Neural cell (in vitro differentiated cells): Measurements from ENCODE around the gene SDK2. TPM values are rescaled to one million over a fixed set of nuclear protein-coding genes. Genes with fewer than 3 reads are reported as not detected.

Experiments
- H2AFZ ChIP-seq: fragments of 200-600, 300-800 bp; sonication (generic), shearing (Covaris generic); 2 replicates; pipeline ENCODE4 v1.6.0; 2014; ENCODE audit warnings: low read depth, mild to moderate bottlenecking, antibody characterized with exemption, low read length, moderate library complexity
- H3F3A ChIP-seq: fragments of 200-600 bp; shearing (Covaris generic); 2 replicates; pipeline ENCODE4 v1.6.1; 2016; ENCODE audit warnings: mild to moderate bottlenecking, moderate library complexity, mixed read lengths, antibody characterized with exemption, low read length; ENCODE audit not compliant: insufficient read depth, poor library complexity, severe bottlenecking
- H3K27ac ChIP-seq: fragments of 200-600, 300-800 bp; sonication (generic), shearing (Covaris generic); 2 replicates; pipeline ENCODE4 v1.5.1; 2014; ENCODE audit warnings: mild to moderate bottlenecking, low read length, moderate library complexity
- H3K27me3 ChIP-seq: fragments of 300-800, 200-600 bp; sonication (generic), shearing (Covaris generic); 2 replicates; pipeline ENCODE4 v1.6.0; 2014; ENCODE audit warnings: mild to moderate bottlenecking, low read depth, low read length, moderate library complexity; ENCODE audit not compliant: insufficient read depth
- H3K36me3 ChIP-seq: fragments of 300-800, 200-600 bp; sonication (generic), shearing (Covaris generic); 2 replicates; pipeline ENCODE4 v1.5.1; 2014; ENCODE audit warnings: mild to moderate bottlenecking, antibody characterized with exemption, low read length, moderate library complexity; ENCODE audit not compliant: insufficient read depth
- H3K4me2 ChIP-seq: fragments of 300-800, 200-600 bp; sonication (generic), shearing (Covaris generic); 2 replicates; pipeline ENCODE4 v1.6.0; 2014; ENCODE audit warnings: mild to moderate bottlenecking, low read length
- H3K4me3 ChIP-seq: fragments of 300-800, 200-600 bp; sonication (generic), shearing (Covaris generic); 2 replicates; pipeline ENCODE4 v1.5.1; 2014; ENCODE audit warnings: mild to moderate bottlenecking, low read length, moderate library complexity
- H3K79me2 ChIP-seq: fragments of 200-600 bp; shearing (Covaris generic); replicated peaks from 2 replicates; pipeline ENCODE4 v1.6.0; 2014; ENCODE audit warnings: mild to moderate bottlenecking, low read length, moderate library complexity; ENCODE audit not compliant: insufficient read depth
- H3K9ac ChIP-seq: fragments of 300-800, 200-600 bp; sonication (generic), shearing (Covaris generic); 2 replicates; pipeline ENCODE4 v1.6.1; 2016; ENCODE audit warnings: mild to moderate bottlenecking, low read length, mixed read lengths
- H3K9me2 ChIP-seq: fragments of 200-600 bp; shearing (Covaris generic); 2 replicates; pipeline ENCODE4 v1.6.1; 2016; ENCODE audit warnings: mild to moderate bottlenecking, low read length, mixed read lengths; ENCODE audit not compliant: insufficient read depth
- H3K9me3 ChIP-seq: fragments of 200-600, 300-800 bp; sonication (generic), shearing (Covaris generic); 2 replicates; pipeline ENCODE4 v1.6.1; 2016; ENCODE audit warnings: mild to moderate bottlenecking, mixed run types, low read length, moderate library complexity, mixed read lengths
- H4K20me1 ChIP-seq: fragments of 200-600 bp; shearing (Covaris generic); 2 replicates; pipeline ENCODE4 v1.6.1; 2016; ENCODE audit warnings: mild to moderate bottlenecking, mixed run types; ENCODE audit not compliant: insufficient read depth
- CTCF ChIP-seq: fragments of 450-650 bp; IDR thresholded peaks from 2 replicates; pipeline ENCODE4 v1.5.1; 2014; ENCODE audit warnings: antibody characterized with exemption, mild to moderate bottlenecking, moderate library complexity; ENCODE audit not compliant: poor library complexity, severe bottlenecking
- EP300 ChIP-seq: fragments of 450-650 bp; conservative IDR thresholded peaks from 2 replicates; pipeline ENCODE4 v1.6.1; 2014; ENCODE audit warnings: antibody characterized with exemption, mild to moderate bottlenecking, moderate library complexity; ENCODE audit not compliant: poor library complexity, severe bottlenecking
- EZH2 ChIP-seq: fragments of 200-600, 300-800 bp; shearing (Covaris generic), sonication (generic); IDR thresholded peaks from 2 replicates; pipeline ENCODE4 v1.6.1; 2014; ENCODE audit warnings: antibody characterized with exemption, low read length, borderline replicate concordance, mild to moderate bottlenecking; ENCODE audit not compliant: insufficient read depth, poor library complexity, severe bottlenecking
- MXI1 ChIP-seq: fragments of 450-650 bp; conservative IDR thresholded peaks from 2 replicates; pipeline ENCODE4 v1.6.1; 2014; ENCODE audit warnings: antibody characterized with exemption, mild to moderate bottlenecking; ENCODE audit not compliant: poor library complexity, severe bottlenecking
- POLR2AphosphoS5 ChIP-seq: IDR thresholded peaks from 2 replicates; pipeline ENCODE4 v1.6.1; 2012
- RAD21 ChIP-seq: fragments of 450-650 bp; conservative IDR thresholded peaks from 2 replicates; pipeline ENCODE4 v1.6.1; 2014; ENCODE audit warnings: antibody characterized with exemption, mild to moderate bottlenecking, moderate library complexity
- REST ChIP-seq: IDR thresholded peaks from 2 replicates; pipeline ENCODE4 v1.6.1; 2012; ENCODE audit warnings: borderline replicate concordance
- SMC3 ChIP-seq: fragments of 450-650 bp; conservative IDR thresholded peaks from 2 replicates; pipeline ENCODE4 v1.6.1; 2014; ENCODE audit warnings: antibody characterized with exemption, mild to moderate bottlenecking, moderate library complexity; ENCODE audit not compliant: poor library complexity
- TAF1 ChIP-seq: IDR thresholded peaks from 2 replicates; pipeline ENCODE4 v1.6.1; 2012; ENCODE audit warnings: low read depth
- polyA plus RNA-seq: library from polyadenylated mRNA; depleted of rRNA; stranded (reverse); fragments of >200 nt; gene quantifications from 2 replicates; pipeline ENCODE4 v1.2.3, GENCODE V29; 2014

The SDK2 gene
- polyA plus RNA-seq, 1 donor from 2014 or later = 0.73 TPM

- Histone ChIP-seq H3K9ac (no peak overlapping the region), H3K27ac (no peak overlapping the region), H2AFZ (no peak overlapping the region), H3K9me3 (peaks cover 4% of the 10 kb centered on the region), H3K27me3 (no peaks in the 10 kb centered on the region), H3K79me2 (peaks cover 53% of the 10 kb centered on the region), H3K36me3 (no peaks in the 10 kb centered on the region), H4K20me1 (no peaks in the 10 kb centered on the region), H3K4me3 (no peak overlapping the region), H3F3A (no peaks in the 10 kb centered on the region), H3K9me2 (no peaks in the 10 kb centered on the region), H3K4me2 (no peak overlapping the region)
- TF ChIP-seq EP300 = no peak
- no peak for TF ChIP-seq CTCF
- TF ChIP-seq SMC3 = no peak
- TF ChIP-seq MXI1 = no peak
- no peak for TF ChIP-seq POLR2AphosphoS5
- no peak for TF ChIP-seq EZH2
- TF ChIP-seq REST = no peak
- no peak for TF ChIP-seq RAD21
- TF ChIP-seq TAF1 = no peak
These were observed 19.2 kb downstream of the SDK2 start for GRCh38 chr17:73625006-73625405.

GRCh38 chr17:73624496-73624988, 19.7 kb downstream of the SDK2 start:
- no peak overlapping the region for H3K9ac ChIP-seq
- H3K27ac ChIP-seq = no peak overlapping the region
- peaks cover 53% of the 10 kb centered on the region for H3K79me2 ChIP-seq
- no peak overlapping the region for H2AFZ ChIP-seq
- H3F3A ChIP-seq = no peaks in the 10 kb centered on the region
- TF ChIP-seq REST = no peak
- TF ChIP-seq CTCF = no peak
- no peak for TF ChIP-seq SMC3
- TF ChIP-seq EZH2 = no peak
- no peak for TF ChIP-seq POLR2AphosphoS5
- TF ChIP-seq RAD21 = no peak
- TF ChIP-seq EP300 = no peak
- no peak for TF ChIP-seq MXI1
- no peak for TF ChIP-seq TAF1
- H3K9me3 ChIP-seq = peaks cover 4% of the 10 kb centered on the region
- no peaks in the 10 kb centered on the region for H4K20me1 ChIP-seq
- H3K9me2 ChIP-seq = no peaks in the 10 kb centered on the region
- H3K4me2 ChIP-seq = no peak overlapping the region
- no peaks in the 10 kb centered on the region for H3K36me3 ChIP-seq
- H3K4me3 ChIP-seq = no peak overlapping the region
- H3K27me3 ChIP-seq = no peaks in the 10 kb centered on the region
